ENCODE results near the gene KIF26B. TPM values are rescaled to one million over a fixed set of nuclear protein-coding genes. Genes with fewer than 3 reads are reported as not detected.
A peak's percentile ranks its signal among the peaks of the same experiment; 100 is the strongest.

Gene KIF26B
- total RNA-seq, 1 experiment from 2014 or later: 0.04 TPM

- TF ChIP-seq EZH2 (IDR thresholded peaks at IDR 0.05; ENCODE audit: low read length, unreplicated experiment) (no peak), CTCF (conservative IDR thresholded peaks at IDR 0.05; ENCODE audit: low read depth, low read length) (no peak), EZH2phosphoT487 (IDR thresholded peaks at IDR 0.05; ENCODE audit: borderline replicate concordance, low read length) (no peak)
- Histone ChIP-seq H3K79me2 (ENCODE audit: low read length) (no peaks in the 10 kb centered on the region), H3K9me3 (ENCODE audit: low read length) (no peaks in the 10 kb centered on the region), H3K36me3 (ENCODE audit: low read depth, low read length) (no peaks in the 10 kb centered on the region), H4K20me1 (ENCODE audit: low read length) (no peaks in the 10 kb centered on the region), H2AFZ (ENCODE audit: low read length) (no peak overlapping the region), H3K4me3 (ENCODE audit: low read length) (no peak overlapping the region), H3K27me3 (ENCODE audit: low read length) (peaks cover 54% of the 10 kb centered on the region; the same call in 1 of the 2 replicates), H3F3A (ENCODE audit: low read length, unreplicated experiment) (no peaks in the 10 kb centered on the region), H3K4me1 (ENCODE audit: insufficient read depth, low read length) (no peaks in the 10 kb centered on the region), H3K9ac (ENCODE audit: low read length) (no peak overlapping the region), H3K9me2 (replicated peaks; ENCODE audit: low read length) (no peaks in the 10 kb centered on the region), H3K4me2 (ENCODE audit: low read length) (no peak overlapping the region), H3K27ac (ENCODE audit: low read length) (no peak overlapping the region)
- BruUV-seq (replicated peaks): no TSS peak
- intact Hi-C loops (cut with micrococcal nuclease): no loop called here
- DNase-seq: no peak
- ChIA-PET CTCF (no interaction called here), POLR2A (ENCODE audit: unreplicated experiment) (no interaction called here)
- ATAC-seq: no peak
These were observed 128.2 kb downstream of the KIF26B start for GRCh38 chr1:245283001-245283400.

- ATAC-seq: no peak
- peak; percentile 25 for DNase-seq
- Histone ChIP-seq H3K4me2 (ENCODE audit: low read length) (no peak overlapping the region), H3K9me3 (ENCODE audit: low read length) (no peaks in the 10 kb centered on the region), H3K27ac (ENCODE audit: low read length) (no peak overlapping the region), H3K9me2 (replicated peaks; ENCODE audit: low read length) (no peaks in the 10 kb centered on the region), H3K79me2 (ENCODE audit: low read length) (no peaks in the 10 kb centered on the region), H4K20me1 (ENCODE audit: low read length) (no peaks in the 10 kb centered on the region), H3K4me3 (ENCODE audit: low read length) (no peak overlapping the region), H3F3A (ENCODE audit: low read length, unreplicated experiment) (no peaks in the 10 kb centered on the region), H2AFZ (ENCODE audit: low read length) (no peak overlapping the region), H3K4me1 (ENCODE audit: insufficient read depth, low read length) (no peaks in the 10 kb centered on the region), H3K9ac (ENCODE audit: low read length) (no peak overlapping the region), H3K27me3 (ENCODE audit: low read length) (peaks cover 64% of the 10 kb centered on the region), H3K36me3 (ENCODE audit: low read depth, low read length) (no peaks in the 10 kb centered on the region)
- no TSS peak for BruUV-seq (replicated peaks)
- POLR2A ChIA-PET (ENCODE audit: unreplicated experiment): no interaction called here
- intact Hi-C loops (cut with micrococcal nuclease): no loop called here
- peak; percentile 33; the same call in 1 of the 2 replicates for TF ChIP-seq CTCF (conservative IDR thresholded peaks at IDR 0.05; ENCODE audit: low read depth, low read length)
- no peak for TF ChIP-seq EZH2phosphoT487 (IDR thresholded peaks at IDR 0.05; ENCODE audit: borderline replicate concordance, low read length)
- no peak for TF ChIP-seq EZH2 (IDR thresholded peaks at IDR 0.05; ENCODE audit: low read length, unreplicated experiment)
- CTCF ChIA-PET: no interaction called here
These were observed 130.4 kb downstream of the KIF26B start for GRCh38 chr1:245285168-245285567.

GRCh38 chr1:245288796-245289195 is 134.0 kb downstream of the KIF26B start:
- no peak overlapping the region for H3K27ac ChIP-seq (ENCODE audit: low read length)
- no peaks in the 10 kb centered on the region for H3K9me2 ChIP-seq (replicated peaks; ENCODE audit: low read length)
- no peak overlapping the region for H3K4me3 ChIP-seq (ENCODE audit: low read length)
- no peaks in the 10 kb centered on the region for H3F3A ChIP-seq (ENCODE audit: low read length, unreplicated experiment)
- ChIA-PET CTCF (no interaction called here), POLR2A (ENCODE audit: unreplicated experiment) (no interaction called here)
- H2AFZ ChIP-seq (ENCODE audit: low read length): no peak overlapping the region
- no peak overlapping the region for H3K4me2 ChIP-seq (ENCODE audit: low read length)
- H3K27me3 ChIP-seq (ENCODE audit: low read length): peaks cover 82% of the 10 kb centered on the region
- peak; percentile 44 for DNase-seq
- no peaks in the 10 kb centered on the region for H3K4me1 ChIP-seq (ENCODE audit: insufficient read depth, low read length)
- no TSS peak for BruUV-seq (replicated peaks)
- peak; percentile 50; the same call in 1 of the 2 replicates for ATAC-seq
- H3K9me3 ChIP-seq (ENCODE audit: low read length): no peaks in the 10 kb centered on the region
- H3K79me2 ChIP-seq (ENCODE audit: low read length): no peaks in the 10 kb centered on the region
- H4K20me1 ChIP-seq (ENCODE audit: low read length): no peaks in the 10 kb centered on the region
- intact Hi-C loops (cut with micrococcal nuclease): no loop called here
- no peak overlapping the region for H3K9ac ChIP-seq (ENCODE audit: low read length)
- H3K36me3 ChIP-seq (ENCODE audit: low read depth, low read length): no peaks in the 10 kb centered on the region
- TF ChIP-seq EZH2phosphoT487 (IDR thresholded peaks at IDR 0.05; ENCODE audit: borderline replicate concordance, low read length): no peak
- TF ChIP-seq EZH2 (IDR thresholded peaks at IDR 0.05; ENCODE audit: low read length, unreplicated experiment): no peak
- TF ChIP-seq CTCF (conservative IDR thresholded peaks at IDR 0.05; ENCODE audit: low read depth, low read length): no peak
